ENCODE data around the gene RAB9B. TPM values are rescaled to one million over a fixed set of nuclear protein-coding genes. Genes with fewer than 3 reads are reported as not detected.

RAB9B gene
- total RNA-seq, 4 donors from 2014 or later, result 0.35 to 1.2 (median 1.0) TPM; not detected in 1

DNA sequence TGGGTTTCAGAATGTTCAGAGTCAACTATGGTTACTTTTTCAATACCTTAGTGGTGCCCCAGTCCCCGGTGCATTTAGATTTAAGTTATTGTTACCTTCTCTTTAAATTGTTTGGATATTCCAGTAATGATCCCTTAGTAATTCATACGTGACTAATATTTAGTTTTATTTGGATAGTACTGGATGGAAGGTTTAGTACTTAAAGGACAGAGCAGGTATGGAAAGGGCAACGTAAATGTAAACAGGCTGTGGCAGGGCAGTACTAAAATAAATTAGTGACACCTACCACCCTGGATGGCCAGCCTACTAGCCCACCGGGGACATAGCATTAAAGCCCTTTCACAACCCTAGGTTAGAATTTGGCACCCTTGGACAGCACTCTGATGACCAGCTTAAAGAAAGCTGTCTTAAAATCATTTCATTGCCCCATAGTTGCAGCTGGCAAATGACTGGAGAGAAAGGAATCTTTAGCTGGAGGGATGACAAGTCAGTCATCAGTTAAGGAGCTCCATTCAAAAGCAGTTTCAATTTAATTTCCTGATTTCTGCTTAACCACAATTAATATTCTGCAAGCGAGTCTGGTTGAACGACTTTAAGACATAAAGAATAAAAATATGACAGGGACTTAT lies 39.0 kb downstream of the RAB9B start:
- no peaks in the 10 kb centered on the region for H3K4me1 ChIP-seq
- no peak overlapping the region for H3K27ac ChIP-seq
- no peak for DNase-seq
- H3K9me3 ChIP-seq, result no peaks in the 10 kb centered on the region
- H3K36me3 ChIP-seq, result no peaks in the 10 kb centered on the region
- H3K4me3 ChIP-seq, result no peak overlapping the region
- no peak for TF ChIP-seq POLR2A (IDR thresholded peaks at IDR 0.05)
- TF ChIP-seq, protein P1, sequence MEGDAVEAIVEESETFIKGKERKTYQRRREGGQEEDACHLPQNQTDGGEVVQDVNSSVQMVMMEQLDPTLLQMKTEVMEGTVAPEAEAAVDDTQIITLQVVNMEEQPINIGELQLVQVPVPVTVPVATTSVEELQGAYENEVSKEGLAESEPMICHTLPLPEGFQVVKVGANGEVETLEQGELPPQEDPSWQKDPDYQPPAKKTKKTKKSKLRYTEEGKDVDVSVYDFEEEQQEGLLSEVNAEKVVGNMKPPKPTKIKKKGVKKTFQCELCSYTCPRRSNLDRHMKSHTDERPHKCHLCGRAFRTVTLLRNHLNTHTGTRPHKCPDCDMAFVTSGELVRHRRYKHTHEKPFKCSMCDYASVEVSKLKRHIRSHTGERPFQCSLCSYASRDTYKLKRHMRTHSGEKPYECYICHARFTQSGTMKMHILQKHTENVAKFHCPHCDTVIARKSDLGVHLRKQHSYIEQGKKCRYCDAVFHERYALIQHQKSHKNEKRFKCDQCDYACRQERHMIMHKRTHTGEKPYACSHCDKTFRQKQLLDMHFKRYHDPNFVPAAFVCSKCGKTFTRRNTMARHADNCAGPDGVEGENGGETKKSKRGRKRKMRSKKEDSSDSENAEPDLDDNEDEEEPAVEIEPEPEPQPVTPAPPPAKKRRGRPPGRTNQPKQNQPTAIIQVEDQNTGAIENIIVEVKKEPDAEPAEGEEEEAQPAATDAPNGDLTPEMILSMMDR (IDR thresholded peaks at IDR 0.05), result no peak
- no peaks in the 10 kb centered on the region for H3K27me3 ChIP-seq

DNA sequence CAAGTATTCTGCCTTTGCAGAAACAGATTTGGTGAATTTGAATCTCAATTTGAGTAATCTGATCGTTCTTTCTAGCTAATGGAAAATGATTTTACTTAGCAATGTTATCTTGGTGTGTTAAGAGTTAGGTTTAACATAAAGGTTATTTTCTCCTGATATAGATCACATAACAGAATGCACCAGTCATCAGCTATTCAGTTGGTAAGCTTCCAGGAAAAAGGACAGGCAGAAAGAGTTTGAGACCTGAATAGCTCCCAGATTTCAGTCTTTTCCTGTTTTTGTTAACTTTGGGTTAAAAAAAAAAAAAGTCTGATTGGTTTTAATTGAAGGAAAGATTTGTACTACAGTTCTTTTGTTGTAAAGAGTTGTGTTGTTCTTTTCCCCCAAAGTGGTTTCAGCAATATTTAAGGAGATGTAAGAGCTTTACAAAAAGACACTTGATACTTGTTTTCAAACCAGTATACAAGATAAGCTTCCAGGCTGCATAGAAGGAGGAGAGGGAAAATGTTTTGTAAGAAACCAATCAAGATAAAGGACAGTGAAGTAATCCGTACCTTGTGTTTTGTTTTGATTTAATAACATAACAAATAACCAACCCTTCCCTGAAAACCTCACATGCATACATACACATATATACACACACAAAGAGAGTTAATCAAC lies 40.1 kb downstream of the RAB9B start:
- H3K9me3 ChIP-seq, result no peaks in the 10 kb centered on the region
- no peak overlapping the region for H3K4me3 ChIP-seq
- no peaks in the 10 kb centered on the region for H3K36me3 ChIP-seq
- no peaks in the 10 kb centered on the region for H3K27me3 ChIP-seq
- TF ChIP-seq, protein P1 (IDR thresholded peaks at IDR 0.05), result no peak
- no peak for TF ChIP-seq POLR2A (IDR thresholded peaks at IDR 0.05)
- no peak overlapping the region for H3K27ac ChIP-seq
- H3K4me1 ChIP-seq, result no peaks in the 10 kb centered on the region
- no peak for DNase-seq

DNA sequence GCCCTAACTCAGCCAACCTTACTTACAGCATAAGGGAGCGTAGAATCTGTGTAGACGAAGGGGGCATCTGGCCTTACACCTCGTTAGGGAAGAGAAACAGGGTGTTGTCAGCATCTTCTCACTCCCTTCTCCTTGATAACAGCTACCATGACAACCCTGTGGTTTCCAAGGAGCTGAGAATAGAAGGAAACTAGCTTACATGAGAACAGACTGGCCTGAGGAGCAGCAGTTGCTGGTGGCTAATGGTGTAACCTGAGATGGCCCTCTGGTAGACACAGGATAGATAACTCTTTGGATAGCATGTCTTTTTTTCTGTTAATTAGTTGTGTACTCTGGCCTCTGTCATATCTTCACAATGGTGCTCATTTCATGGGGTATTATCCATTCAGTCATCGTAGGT lies 40.8 kb downstream of the RAB9B start:
- TF ChIP-seq POLR2A (IDR thresholded peaks at IDR 0.05), result no peak
- TF ChIP-seq, protein P1 (IDR thresholded peaks at IDR 0.05), result no peak
- no peaks in the 10 kb centered on the region for H3K9me3 ChIP-seq
- H3K27ac ChIP-seq, result no peak overlapping the region
- no peak for DNase-seq
- H3K4me3 ChIP-seq, result no peak overlapping the region
- H3K27me3 ChIP-seq, result no peaks in the 10 kb centered on the region
- H3K4me1 ChIP-seq, result no peaks in the 10 kb centered on the region
- H3K36me3 ChIP-seq, result no peaks in the 10 kb centered on the region

DNA sequence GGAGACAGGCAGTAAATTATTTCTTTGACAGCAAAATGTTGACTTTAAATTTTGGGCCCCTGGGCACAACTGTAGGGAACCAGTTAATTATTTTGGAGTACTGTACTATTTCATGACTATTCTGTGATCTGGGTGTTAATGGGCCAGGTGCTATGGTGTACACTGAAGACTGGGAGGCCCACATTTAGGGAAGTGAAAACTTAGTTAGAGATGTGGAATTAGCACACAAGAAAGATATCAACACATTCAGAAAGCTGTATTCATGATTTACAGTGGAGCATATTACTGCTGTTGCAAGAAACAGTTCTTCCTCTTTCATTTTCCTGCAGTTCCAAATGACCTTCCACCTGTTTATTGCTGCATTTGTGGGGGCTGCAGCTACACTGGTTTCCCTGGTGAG lies 43.1 kb downstream of the RAB9B start:
- TF ChIP-seq, protein P1 (IDR thresholded peaks at IDR 0.05), result no peak
- TF ChIP-seq POLR2A (IDR thresholded peaks at IDR 0.05), result no peak
- H3K27me3 ChIP-seq, result no peaks in the 10 kb centered on the region
- H3K27ac ChIP-seq, result no peak overlapping the region
- no peak overlapping the region for H3K4me3 ChIP-seq
- H3K9me3 ChIP-seq, result no peaks in the 10 kb centered on the region
- H3K4me1 ChIP-seq, result no peaks in the 10 kb centered on the region
- DNase-seq, result no peak
- H3K36me3 ChIP-seq, result no peaks in the 10 kb centered on the region

DNA sequence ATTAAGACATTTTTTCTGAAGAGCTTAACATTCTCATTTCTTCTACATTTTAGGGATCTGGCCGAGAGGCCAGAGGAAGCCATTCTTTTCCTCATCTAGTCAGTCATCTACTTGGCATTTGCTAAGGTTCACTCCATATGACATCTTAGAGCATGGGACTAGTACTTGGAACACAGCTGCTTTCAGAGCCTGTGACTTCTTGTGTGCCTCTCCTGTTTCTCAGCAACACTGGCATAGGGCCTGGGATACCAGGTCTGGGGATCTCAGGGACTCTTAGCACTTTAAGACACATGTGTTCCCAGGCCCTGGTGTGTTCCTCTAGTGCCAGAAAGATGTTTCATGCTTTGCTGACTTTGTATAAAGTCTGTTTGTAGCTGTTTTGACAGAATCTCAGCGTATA lies 48.1 kb downstream of the RAB9B start:
- no peak for DNase-seq

More for the DNA sequence above, 48.1 kb downstream of the RAB9B start:
- H3K4me1 ChIP-seq, result no peaks in the 10 kb centered on the region
- H3K27ac ChIP-seq, result no peak overlapping the region
- TF ChIP-seq, protein P1 (IDR thresholded peaks at IDR 0.05), result no peak
- no peak for TF ChIP-seq POLR2A (IDR thresholded peaks at IDR 0.05)
- H3K4me3 ChIP-seq, result no peak overlapping the region
- no peaks in the 10 kb centered on the region for H3K36me3 ChIP-seq
- H3K9me3 ChIP-seq, result no peaks in the 10 kb centered on the region
- no peaks in the 10 kb centered on the region for H3K27me3 ChIP-seq

Data from Peyer's patch (tissue), 4 donors.